Measurements from ENCODE around the gene PRIMPOL.
"Not testable (repeated sequence)": the region's sequence is repeated elsewhere in the genome, so short reads cannot be mapped to it uniquely, and the experiment has no call there.

Gene PRIMPOL

GRCh38 chr4:184649026-184649970 lies at the start of gene PRIMPOL, which contains the start of gene CASP3:
PRIMPOL (plus strand) TSS chr4:184649738; CDS start chr4:184657141, 7,403 bp downstream.
CASP3 (minus strand) TSS chr4:184649447; CDS start chr4:184638453, 10,994 bp downstream.
- peak; percentile 89 for DNase-seq

GRCh38 chr4:184600982-184601381 lies 48.6 kb upstream of the PRIMPOL start:
- DNase-seq = not testable (repeated sequence)

DNA sequence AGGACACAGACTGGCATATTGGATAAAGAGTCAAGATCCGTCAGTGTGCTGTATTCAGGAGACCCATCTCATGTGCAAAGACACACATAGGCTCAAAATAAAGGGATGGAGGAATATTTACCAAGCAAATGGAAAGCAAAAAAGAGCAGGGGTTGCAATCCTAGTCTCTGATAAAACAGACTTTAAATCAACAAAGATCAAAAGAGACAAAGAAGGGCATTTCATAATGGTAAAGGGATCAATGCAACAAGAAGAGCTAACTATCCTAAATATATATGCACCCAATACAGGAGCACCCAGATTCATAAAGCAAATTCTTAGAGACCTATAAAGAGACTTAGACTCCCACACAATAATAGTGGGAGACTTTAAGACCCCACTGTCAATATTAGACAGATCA lies 46.7 kb upstream of the PRIMPOL start:
- not testable (repeated sequence) for DNase-seq

- DNase-seq = not testable (repeated sequence)
Measured at GRCh38 chr4:184607429-184607828, 42.1 kb upstream of the PRIMPOL start.

- no peak for DNase-seq
Measured at GRCh38 chr4:184612074-184612473, 37.5 kb upstream of the PRIMPOL start.

DNA sequence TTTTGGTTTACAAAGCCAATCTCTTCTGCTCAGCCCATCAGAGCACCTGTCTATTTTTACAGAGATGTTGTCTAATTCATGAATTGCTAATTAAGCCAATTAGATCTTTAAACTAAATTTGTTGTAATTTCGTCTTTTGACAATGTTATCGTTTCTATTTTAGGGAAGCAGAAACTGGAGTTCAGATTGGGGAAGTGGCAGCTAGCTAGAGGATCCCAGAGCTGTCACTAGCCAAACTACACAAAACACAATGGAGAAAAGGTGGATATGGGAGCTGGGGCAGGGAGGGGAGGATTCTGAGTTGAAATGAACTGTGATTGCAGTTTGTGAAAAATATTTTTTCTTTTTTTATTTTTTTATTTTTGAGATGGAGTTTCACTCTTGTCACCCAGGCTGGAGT lies 36.1 kb upstream of the PRIMPOL start:
- DNase-seq = no peak

DNA sequence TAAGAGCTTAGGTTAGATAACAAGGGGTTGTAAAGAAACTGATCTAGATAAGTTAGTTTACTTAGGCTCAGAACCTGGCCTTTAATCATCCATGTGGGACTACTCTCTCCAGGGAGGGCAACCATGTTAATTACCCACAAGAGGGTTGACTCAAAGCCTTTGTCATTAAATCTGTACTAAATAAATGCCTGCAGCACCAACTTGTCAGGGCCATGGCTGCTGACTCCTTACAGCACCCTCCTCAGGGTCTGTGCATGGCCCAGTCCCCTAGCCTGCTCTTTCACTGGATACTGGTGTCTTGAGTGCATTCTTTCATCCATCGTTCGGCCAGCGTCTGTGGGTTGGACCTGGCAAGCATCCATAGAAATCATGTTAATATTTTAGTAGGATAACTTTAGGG lies 35.0 kb upstream of the PRIMPOL start:
- DNase-seq = no peak

DNA sequence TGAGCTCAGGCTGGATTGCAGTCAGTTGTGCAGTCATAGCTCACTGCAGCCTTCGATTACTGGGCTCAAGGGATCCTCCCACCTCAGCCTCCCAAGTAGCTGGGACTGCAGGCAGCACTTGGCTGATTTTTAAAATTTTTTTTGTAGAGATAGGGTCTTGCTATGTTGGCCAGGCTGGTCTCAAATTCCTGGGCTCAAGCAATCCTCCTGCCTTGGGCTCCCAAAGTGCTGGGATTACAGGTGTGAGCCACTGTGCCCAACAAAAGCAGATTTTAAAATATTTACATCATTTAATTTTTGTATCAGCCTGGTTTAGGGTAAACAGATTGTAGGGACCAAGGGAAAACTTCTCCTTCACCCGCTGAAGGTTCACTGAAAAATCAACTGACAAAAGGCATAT lies 33.4 kb upstream of the PRIMPOL start:
- DNase-seq = not testable (repeated sequence)

DNA sequence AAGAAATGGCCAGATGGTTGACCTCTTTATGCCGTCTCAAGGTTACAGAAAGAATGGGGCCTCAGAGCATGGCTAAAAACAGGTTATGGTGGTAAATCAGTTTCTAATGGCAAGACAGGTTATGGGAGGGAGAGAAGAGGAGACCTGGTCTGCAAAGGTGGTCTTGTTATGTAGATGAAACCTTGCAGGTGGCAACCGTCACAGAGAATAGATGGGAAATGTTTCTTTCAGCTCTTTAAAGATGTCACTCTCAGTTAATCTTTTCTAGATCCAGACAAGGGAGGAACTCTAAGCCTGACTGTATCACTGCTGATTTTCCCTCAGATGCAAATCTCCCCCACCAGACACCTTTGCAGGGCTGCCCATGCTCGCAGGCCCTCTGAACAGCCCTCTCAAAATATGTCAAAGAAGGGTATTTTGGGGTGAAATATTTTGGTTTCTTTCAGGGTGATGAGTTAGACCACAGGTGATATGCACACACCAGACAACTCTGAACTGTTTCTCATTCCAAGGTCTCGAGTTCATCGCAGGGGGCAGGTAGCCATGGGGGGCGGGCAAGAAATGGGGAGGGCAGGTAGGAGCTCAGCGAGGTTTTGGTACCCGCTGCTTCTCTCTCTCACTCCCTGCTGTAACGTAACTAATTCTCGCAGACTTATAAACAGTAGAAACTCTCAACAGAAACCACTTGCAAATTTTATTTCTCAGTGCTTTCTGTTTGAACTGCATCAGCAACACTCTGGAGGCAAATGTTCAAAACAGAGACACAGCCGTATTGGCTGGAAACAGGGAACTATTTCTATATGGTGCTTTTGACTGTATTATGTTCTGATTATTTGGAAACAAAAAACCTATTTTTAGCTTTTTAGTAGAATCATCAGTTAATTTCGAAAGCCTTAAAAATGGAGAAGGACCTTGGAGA lies 32.6 kb upstream of the PRIMPOL start:
- DNase-seq = no peak

GRCh38 chr4:184617600-184618196 lies 31.8 kb upstream of the PRIMPOL start:
- DNase-seq = no peak

DNA sequence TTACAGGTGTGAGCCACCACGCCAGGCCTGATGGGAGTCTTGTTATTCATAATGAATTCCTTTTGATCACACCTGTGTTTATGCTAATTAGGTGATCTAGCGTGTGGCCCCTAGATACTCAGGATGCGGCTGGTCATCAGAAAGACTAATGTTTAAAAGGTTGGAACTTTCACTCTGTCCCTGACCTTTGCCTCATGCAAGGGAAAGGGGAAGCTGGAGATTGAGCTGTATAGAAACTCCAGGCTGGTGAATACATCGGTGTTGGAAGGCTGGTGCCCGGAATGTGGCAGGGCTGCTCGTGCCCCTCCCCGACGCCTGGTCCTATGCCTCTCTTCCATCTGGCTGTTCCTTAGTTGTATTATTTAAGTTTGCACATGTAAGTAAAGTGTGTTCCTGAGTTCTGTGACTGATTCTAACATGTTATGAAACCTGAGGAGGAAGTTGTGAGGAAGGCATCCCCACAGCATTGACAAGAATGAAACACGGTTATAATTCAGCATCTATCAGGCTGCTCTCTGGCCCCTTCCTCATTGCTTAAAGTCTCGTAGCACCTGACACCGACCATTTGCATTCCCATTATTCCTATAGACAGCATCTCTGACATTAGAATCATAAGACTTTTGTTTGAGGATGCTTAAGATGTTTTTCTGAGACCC lies 29.2 kb upstream of the PRIMPOL start:
- no peak for DNase-seq

DNA sequence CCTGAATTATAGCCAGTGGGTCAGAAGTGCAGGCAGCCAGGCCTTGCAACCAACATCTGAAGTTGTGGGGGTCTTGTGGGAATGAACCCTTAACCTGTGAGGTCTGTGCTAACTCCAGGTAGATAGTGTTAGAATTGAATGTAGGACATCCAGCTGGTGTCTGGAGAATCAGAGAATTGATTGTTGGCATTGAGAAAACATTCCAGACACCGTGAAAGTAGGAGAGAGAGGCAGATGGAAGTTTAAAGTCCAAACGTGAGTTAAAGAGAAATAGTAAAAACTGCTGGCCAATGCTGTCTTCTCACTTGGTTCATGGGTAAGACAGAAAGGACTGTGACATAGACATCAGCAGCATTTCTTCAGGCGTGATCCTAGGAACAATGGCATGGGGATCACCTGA lies 28.0 kb upstream of the PRIMPOL start:
- DNase-seq = no peak

DNA sequence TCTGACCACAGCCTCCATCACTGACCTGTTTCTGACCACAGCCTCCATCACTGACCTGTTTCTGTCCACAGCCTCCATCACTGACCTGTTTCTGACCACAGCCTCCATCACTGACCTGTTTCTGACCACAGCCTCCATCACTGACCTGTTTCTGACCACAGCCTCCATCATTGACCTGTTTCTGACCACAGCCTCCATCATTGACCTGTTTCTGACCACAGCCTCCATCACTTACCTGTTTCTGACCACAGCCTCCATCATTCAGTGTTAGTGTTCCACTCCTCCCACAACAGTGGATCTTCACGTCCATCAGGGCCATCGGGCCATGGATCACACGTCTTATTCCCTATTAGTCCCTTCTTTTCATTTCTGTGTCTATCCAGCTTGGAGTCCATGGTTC lies 25.0 kb upstream of the PRIMPOL start:
- not testable (repeated sequence) for DNase-seq

DNA sequence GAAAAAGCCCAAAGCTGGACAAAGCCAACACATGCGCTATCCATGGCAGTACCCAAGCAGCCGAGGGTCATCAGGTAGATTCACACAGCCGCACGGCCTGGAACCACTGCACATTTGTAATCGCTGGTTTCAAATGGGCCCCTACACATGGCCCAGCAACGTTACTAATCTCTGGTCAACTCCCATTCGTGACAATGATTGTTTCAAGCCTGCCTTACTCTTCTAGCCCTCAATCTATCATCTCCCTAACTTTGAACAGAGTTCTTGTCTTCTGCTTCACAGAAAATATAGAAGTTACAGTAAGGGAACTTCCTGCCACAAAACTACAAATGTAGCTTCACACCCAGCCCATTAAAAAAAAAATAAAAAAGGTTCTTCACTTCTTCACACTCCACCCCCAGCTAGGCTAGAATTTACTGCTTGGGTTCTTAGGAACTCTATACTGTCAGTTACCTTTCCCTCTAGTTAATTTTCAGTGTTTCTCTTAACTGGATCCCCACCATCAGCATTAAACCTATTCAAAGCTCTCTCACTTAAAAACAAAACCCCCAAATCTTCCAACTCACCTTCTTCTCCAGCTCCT lies 24.5 kb upstream of the PRIMPOL start:
- no peak for DNase-seq

GRCh38 chr4:184625783-184626596 lies 23.5 kb upstream of the PRIMPOL start:
- DNase-seq = not testable (repeated sequence)

- DNase-seq = no peak
Measured at GRCh38 chr4:184628103-184628502, 21.4 kb upstream of the PRIMPOL start.

GRCh38 chr4:184632842-184633241 lies 16.7 kb upstream of the PRIMPOL start:
- DNase-seq = no peak

GRCh38 chr4:184635381-184635780 lies 14.2 kb upstream of the PRIMPOL start:
- DNase-seq = no peak

- no peak for DNase-seq
Measured at GRCh38 chr4:184636144-184636543, 13.4 kb upstream of the PRIMPOL start.

DNA sequence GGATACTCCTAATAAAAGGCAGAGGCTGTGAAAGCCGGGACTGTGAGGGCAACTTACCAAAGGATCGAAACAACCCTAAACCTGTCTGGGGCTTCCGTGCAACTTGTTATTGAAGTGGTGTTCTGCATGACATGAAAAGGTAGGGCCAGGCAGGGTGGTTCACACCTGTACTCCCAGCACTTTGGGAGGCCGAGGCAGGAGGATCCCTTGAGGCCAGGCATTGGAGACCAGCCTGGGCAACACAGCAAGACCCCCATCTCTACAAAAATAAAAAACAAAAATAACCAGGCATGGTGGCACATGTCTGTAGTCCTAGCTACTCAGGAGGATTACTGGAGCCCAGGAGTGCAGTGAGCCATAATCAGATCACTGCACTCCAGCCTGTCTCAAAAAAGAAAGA lies 12.6 kb upstream of the PRIMPOL start:
- no peak for DNase-seq

GRCh38 chr4:184641022-184641421 lies 8.5 kb upstream of the PRIMPOL start:
- DNase-seq = no peak
